Parathyroid adenoma (tissue), 2 donors: Measurements from ENCODE around the gene SLC39A11.

Experiments used
- H2AFZ ChIP-seq: fragments of 300-600 bp; sonication (generic); one replicate; pipeline ENCODE4 v1.7.0; 2017; ENCODE audit warnings: antibody characterized with exemption, mild to moderate bottlenecking
- H3K27ac ChIP-seq: fragments of 300-600 bp; sonication (generic); one replicate; pipeline ENCODE4 v1.7.0; 2017
- H3K27me3 ChIP-seq: fragments of 300-600 bp; sonication (generic); one replicate; pipeline ENCODE4 v1.7.0; 2017; ENCODE audit warnings: low read length; ENCODE audit not compliant: control insufficient read depth, insufficient read depth
- H3K36me3 ChIP-seq: fragments of 300-600 bp; sonication (generic); one replicate; pipeline ENCODE4 v1.7.0; 2017; ENCODE audit warnings: low read length; ENCODE audit not compliant: control insufficient read depth, insufficient read depth
- H3K4me1 ChIP-seq: fragments of 300-600 bp; sonication (generic); one replicate; pipeline ENCODE4 v1.7.0; 2017; ENCODE audit warnings: control low read depth
- H3K4me2 ChIP-seq: fragments of 300-600 bp; sonication (generic); one replicate; pipeline ENCODE4 v1.7.0; 2017; ENCODE audit warnings: low read length
- H3K4me3 ChIP-seq: fragments of 300-600 bp; sonication (generic); one replicate; pipeline ENCODE4 v1.7.0; 2017; ENCODE audit warnings: low read depth, low read length
- H3K79me2 ChIP-seq: fragments of 300-600 bp; sonication (generic); one replicate; pipeline ENCODE4 v1.7.0; 2017; ENCODE audit warnings: control low read depth
- H3K9ac ChIP-seq: fragments of 300-600 bp; sonication (generic); one replicate; pipeline ENCODE4 v1.7.0; 2017; ENCODE audit warnings: mild to moderate bottlenecking
- H3K9me3 ChIP-seq: fragments of 300-600 bp; sonication (generic); one replicate; pipeline ENCODE4 v1.7.0; 2017; ENCODE audit warnings: low read length; ENCODE audit not compliant: control insufficient read depth
- CTCF ChIP-seq: fragments of 300-600 bp; sonication (generic); IDR thresholded peaks from one replicate; pipeline ENCODE4 v1.7.0; 2017; ENCODE audit warnings: antibody characterized with exemption, mild to moderate bottlenecking
- donor health status: primary hyperparathyroidism.

SLC39A11 gene

GRCh38 chr17:73045724-73046123, 46.8 kb downstream of the SLC39A11 start:
- Histone ChIP-seq H3K9me3 (no peaks in the 10 kb centered on the region), H3K4me1 (no peaks in the 10 kb centered on the region), H3K4me3 (no peak overlapping the region), H3K27me3 (no peaks in the 10 kb centered on the region), H3K36me3 (no peaks in the 10 kb centered on the region), H2AFZ (no peak overlapping the region), H3K9ac (no peak overlapping the region), H3K79me2 (no peaks in the 10 kb centered on the region), H3K27ac (no peak overlapping the region), H3K4me2 (no peak overlapping the region)
- TF ChIP-seq CTCF = no peak

- Histone ChIP-seq H3K4me1 (no peaks in the 10 kb centered on the region), H3K9ac (no peak overlapping the region), H3K27ac (no peak overlapping the region)
Observed at GRCh38 chr17:73043686-73044581, 48.6 kb downstream of the SLC39A11 start.

GRCh38 chr17:73042809-73043685, 49.4 kb downstream of the SLC39A11 start:
- H3K9ac ChIP-seq = no peak overlapping the region
- no peak overlapping the region for H3K27ac ChIP-seq
- no peaks in the 10 kb centered on the region for H3K36me3 ChIP-seq
- H3K27me3 ChIP-seq = no peaks in the 10 kb centered on the region
- H3K4me3 ChIP-seq = no peak overlapping the region
- H3K9me3 ChIP-seq = no peaks in the 10 kb centered on the region
- no peak overlapping the region for H3K4me2 ChIP-seq
- no peak overlapping the region for H2AFZ ChIP-seq
- H3K79me2 ChIP-seq = no peaks in the 10 kb centered on the region
- H3K4me1 ChIP-seq = no peaks in the 10 kb centered on the region
- no peak for TF ChIP-seq CTCF

More at GRCh38 chr17:73043686-73044581, 48.6 kb downstream of the SLC39A11 start:
- no peak overlapping the region for H2AFZ ChIP-seq
- H3K9me3 ChIP-seq = no peaks in the 10 kb centered on the region
- no peaks in the 10 kb centered on the region for H3K27me3 ChIP-seq
- H3K36me3 ChIP-seq = no peaks in the 10 kb centered on the region
- H3K79me2 ChIP-seq = no peaks in the 10 kb centered on the region
- no peak overlapping the region for H3K4me3 ChIP-seq
- no peak overlapping the region for H3K4me2 ChIP-seq
- TF ChIP-seq CTCF = no peak

DNA sequence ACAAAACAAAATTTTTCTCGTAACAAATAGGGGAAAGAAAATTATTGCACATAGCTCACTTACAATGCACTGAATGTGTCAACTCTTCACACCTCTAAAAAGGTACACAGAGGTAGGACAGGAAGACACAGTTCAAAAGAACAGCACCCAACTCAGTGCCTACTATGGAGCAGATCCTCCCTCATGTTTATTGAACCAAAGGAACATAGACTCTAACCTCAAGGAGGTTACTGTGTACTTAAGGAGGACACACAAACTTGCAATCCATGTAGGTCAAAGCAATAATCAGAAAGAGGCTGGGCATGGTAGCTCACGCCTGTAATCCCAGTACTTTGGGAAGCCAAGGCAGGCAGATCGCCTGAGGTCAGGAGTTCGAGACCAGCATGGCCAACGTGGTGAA, 50.3 kb downstream of the SLC39A11 start:
- no peaks in the 10 kb centered on the region for H3K9me3 ChIP-seq
- H3K9ac ChIP-seq = no peak overlapping the region
- H2AFZ ChIP-seq = no peak overlapping the region
- no peaks in the 10 kb centered on the region for H3K36me3 ChIP-seq
- no peaks in the 10 kb centered on the region for H3K27me3 ChIP-seq
- no peak overlapping the region for H3K27ac ChIP-seq
- no peak for TF ChIP-seq CTCF
- H3K4me3 ChIP-seq = no peak overlapping the region
- no peak overlapping the region for H3K4me2 ChIP-seq
- no peaks in the 10 kb centered on the region for H3K79me2 ChIP-seq
- no peaks in the 10 kb centered on the region for H3K4me1 ChIP-seq
